ENCODE measurements around the gene FGFR2.

- TF ChIP-seq CTCF (IDR thresholded peaks at IDR 0.05) (no peak), POLR2A (IDR thresholded peaks at IDR 0.05) (no peak)
These were observed 27.9 kb downstream of the FGFR2 start for GRCh38 chr10:121570315-121570714.
